ENCODE data around the gene DNASE1L2. TPM values are rescaled to one million over a fixed set of nuclear protein-coding genes. Genes with fewer than 3 reads are reported as not detected.

Gene DNASE1L2
- total RNA-seq, 2 donors from 2014 or later: 0.83 TPM; not detected in 1

- Histone ChIP-seq H3K4me3 (no peak overlapping the region), H3K4me1 (peaks cover 0 to 33% of the 10 kb centered on the region in 2 donors), H3K27ac (no peak overlapping the region), H3K9me3 (no peaks in the 10 kb centered on the region), H3K27me3 (no peaks in the 10 kb centered on the region), H3K36me3 (peaks cover 30% of the 10 kb centered on the region)
- TF ChIP-seq CTCF (IDR thresholded peaks at IDR 0.05): no peak
- no peak for DNase-seq (ENCODE audit: low spot score)
Observed at GRCh38 chr16:2208308-2208707, 27.9 kb upstream of the DNASE1L2 start.

- no peaks in the 10 kb centered on the region for H3K27me3 ChIP-seq
- no peak overlapping the region for H3K4me3 ChIP-seq
- DNase-seq (ENCODE audit: low spot score): no peak
- H3K36me3 ChIP-seq: peaks cover 30% of the 10 kb centered on the region
- H3K27ac ChIP-seq: no peak overlapping the region
- H3K9me3 ChIP-seq: no peaks in the 10 kb centered on the region
- TF ChIP-seq CTCF (IDR thresholded peaks at IDR 0.05): no peak
- peaks cover 0 to 38% of the 10 kb centered on the region in 2 donors for H3K4me1 ChIP-seq
Observed at GRCh38 chr16:2208772-2209171, 27.5 kb upstream of the DNASE1L2 start.

GRCh38 chr16:2209258-2210008 is 26.8 kb upstream of the DNASE1L2 start:
- H3K27me3 ChIP-seq: no peaks in the 10 kb centered on the region
- no peak overlapping the region for H3K27ac ChIP-seq
- TF ChIP-seq CTCF (IDR thresholded peaks at IDR 0.05): no peak
- peaks cover 0 to 41% of the 10 kb centered on the region in 2 donors for H3K4me1 ChIP-seq
- H3K36me3 ChIP-seq: peaks cover 30% of the 10 kb centered on the region
- no peaks in the 10 kb centered on the region for H3K9me3 ChIP-seq
- no peak for DNase-seq (ENCODE audit: low spot score)
- H3K4me3 ChIP-seq: no peak overlapping the region

GRCh38 chr16:2210009-2210332 is 26.3 kb upstream of the DNASE1L2 start:
- TF ChIP-seq CTCF (IDR thresholded peaks at IDR 0.05): no peak
- Histone ChIP-seq H3K4me1 (peaks cover 0 to 37% of the 10 kb centered on the region in 2 donors), H3K36me3 (peaks cover 30% of the 10 kb centered on the region), H3K27me3 (no peaks in the 10 kb centered on the region), H3K9me3 (no peaks in the 10 kb centered on the region), H3K4me3 (no peak overlapping the region), H3K27ac (no peak overlapping the region)
- DNase-seq (ENCODE audit: low spot score): no peak

GRCh38 chr16:2210386-2211365 is 25.6 kb upstream of the DNASE1L2 start, which contains the start of gene BRICD5:
TSS of gene BRICD5 (minus strand) at chr16:2210863. CDS start at chr16:2210833, 30 bp downstream.
- TF ChIP-seq CTCF (IDR thresholded peaks at IDR 0.05): no peak
- Histone ChIP-seq H3K27ac (peak within 1 kb of the TSS; percentile 85), H3K4me3 (no peak within 1 kb of the TSS), H3K36me3 (peaks cover 30% of the 10 kb centered on the region), H3K9me3 (no peaks in the 10 kb centered on the region), H3K27me3 (no peaks in the 10 kb centered on the region), H3K4me1 (peaks cover 0 to 40% of the 10 kb centered on the region in 2 donors)
- DNase-seq (ENCODE audit: low spot score): no peak

Measured in right atrium auricular region (tissue), 2 donors.